NCI-H460 (cell line): ENCODE measurements around the gene ZFP36. TPM values are rescaled to one million over a fixed set of nuclear protein-coding genes. Genes with fewer than 3 reads are reported as not detected.

Experiments
- DNase-seq: peaks from one replicate; pipeline ENCODE4 v3.0.0-alpha.2; 2016; ENCODE audit warnings: low read depth; ENCODE audit errors: extremely low read depth
- total RNA-seq: library from RNA; depleted of rRNA; stranded (reverse); fragments of >200 nt; shearing (Covaris generic); gene quantifications from 2 replicates; pipeline ENCODE4 v1.2.3, GENCODE V29; 2014

Gene ZFP36
- total RNA-seq, 1 experiment from 2014 or later: 15.1 TPM

DNA sequence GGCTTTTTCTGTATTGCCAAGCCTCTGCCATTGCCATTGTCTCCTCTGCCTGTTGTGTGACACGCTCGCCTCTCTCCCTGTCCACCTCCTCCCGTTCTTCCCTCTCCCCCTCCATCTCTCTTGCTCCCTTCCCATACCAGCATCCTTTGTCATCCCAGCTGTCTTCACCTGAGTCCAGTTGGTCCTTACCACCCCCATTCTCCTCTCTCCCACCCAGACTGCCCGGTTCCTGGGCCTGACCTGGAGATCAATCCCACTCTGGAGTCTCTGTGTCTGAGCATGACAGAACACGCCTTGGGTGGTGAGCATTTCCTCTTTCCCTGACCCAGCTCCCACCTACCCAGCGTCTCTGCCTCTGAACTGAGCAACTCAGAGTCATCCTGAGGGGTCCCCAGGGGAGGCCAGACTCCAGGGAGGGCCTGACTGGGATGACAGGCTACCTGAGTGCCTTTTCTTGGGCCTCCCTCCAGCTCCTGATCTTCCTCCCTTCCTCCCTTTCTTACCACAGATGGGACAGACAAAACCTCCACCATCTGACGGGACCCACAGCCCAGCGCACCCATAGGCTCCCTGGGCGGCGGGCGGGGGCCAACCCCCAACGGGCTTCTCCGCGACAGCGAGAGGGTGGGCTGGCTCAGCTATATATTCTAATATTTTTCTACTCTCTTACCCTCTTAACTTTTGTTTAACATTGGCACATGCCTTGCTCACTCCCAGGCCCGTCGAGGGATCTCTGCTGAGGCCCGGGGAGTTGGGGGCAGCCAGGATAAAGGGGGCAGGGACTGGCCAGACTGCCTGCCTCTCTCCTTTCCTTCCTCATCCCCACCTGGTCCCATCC is 23.4 kb upstream of the ZFP36 start:
- DNase-seq: no peak

DNA sequence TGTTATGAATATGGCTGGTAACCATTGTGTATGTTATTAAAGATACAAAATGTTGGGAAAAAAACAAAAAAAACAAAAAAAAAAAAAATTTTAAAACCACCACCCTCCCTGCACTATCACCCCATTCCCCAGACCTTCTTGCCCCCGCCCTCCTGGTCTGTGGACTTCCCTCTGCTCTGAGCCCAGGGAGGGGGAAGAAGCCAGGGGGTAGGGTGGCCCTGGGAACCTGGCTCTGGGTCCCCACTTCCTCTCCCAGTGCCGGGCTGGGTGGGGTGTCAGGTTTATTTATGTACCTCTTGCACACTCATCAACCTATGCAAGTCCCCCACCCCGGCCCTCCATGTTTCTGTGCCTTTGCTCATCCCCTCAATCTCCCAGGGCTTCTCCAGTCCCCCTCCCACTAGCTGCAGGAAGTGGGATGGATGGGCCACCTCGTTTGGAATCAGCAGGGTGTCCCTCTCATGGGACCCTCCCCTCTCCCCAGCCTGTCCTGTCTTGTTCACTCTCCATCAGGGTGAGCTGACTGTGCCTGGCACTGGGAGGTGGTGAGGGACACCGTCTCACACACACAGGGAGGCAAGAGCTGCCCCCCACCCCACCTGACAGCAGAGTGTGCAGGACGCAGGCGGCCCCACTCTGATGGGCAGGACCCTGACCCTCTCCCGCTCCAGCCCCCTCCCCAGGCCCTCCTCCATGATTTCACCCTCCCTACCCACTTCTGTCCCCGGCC is 21.6 kb upstream of the ZFP36 start:
- no peak for DNase-seq

DNA sequence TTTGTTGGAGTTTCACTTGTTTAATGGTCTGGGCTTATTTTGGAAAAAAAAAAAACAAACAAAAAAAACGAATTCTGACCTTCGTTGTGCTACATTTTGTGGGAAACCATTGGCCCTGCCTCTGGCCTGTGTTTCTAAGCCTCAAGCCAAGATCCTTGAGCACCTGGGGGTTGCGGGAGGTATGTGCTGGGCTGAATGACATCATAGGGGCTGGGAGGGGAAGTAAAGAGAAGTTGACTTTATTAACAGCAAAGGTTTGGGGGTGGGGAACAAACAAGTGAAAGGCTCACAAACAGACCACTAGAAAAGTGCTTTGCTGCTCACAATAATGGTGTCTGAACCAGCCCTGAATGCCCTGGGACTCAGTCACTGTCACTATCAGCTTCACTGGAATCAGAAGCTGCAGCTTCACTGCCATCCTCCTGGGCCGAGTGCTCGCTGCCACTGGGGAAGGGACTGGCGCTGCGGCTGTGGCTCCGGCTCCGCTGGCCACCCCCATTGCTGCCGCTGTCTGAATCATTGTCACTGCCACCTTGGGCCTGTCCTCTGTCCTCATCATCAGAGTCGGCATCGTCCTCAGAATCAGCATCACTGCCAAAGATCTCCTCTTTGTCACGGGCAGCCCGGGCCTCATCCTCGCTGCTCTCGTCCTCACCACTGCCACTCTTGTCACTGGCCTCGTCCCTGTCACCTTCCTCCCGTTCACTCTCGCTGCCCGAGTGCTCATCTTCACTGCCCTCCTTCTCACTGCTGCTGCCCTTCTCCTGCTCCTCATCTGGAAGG is 20.8 kb upstream of the ZFP36 start:
- no peak for DNase-seq

DNA sequence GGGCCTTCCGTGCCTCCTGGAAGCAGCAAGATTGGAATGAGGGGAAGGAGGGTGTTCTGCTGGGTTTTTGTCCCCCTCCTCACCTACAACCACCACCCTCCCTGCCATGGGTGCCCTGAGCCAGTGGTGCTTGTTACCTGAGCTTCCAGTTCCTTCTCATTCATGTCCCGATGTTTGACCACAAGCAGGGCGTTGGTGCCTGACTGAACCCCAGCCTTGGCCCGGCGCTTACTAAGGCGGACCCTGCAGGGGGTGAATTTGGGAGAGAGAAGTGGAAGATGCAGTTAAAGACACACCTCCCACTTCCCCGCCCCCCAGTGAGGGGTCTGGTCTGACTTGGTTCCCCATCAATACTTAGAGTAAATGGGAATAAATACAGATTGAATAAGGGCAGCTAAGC is 20.1 kb upstream of the ZFP36 start:
- DNase-seq: no peak

DNA sequence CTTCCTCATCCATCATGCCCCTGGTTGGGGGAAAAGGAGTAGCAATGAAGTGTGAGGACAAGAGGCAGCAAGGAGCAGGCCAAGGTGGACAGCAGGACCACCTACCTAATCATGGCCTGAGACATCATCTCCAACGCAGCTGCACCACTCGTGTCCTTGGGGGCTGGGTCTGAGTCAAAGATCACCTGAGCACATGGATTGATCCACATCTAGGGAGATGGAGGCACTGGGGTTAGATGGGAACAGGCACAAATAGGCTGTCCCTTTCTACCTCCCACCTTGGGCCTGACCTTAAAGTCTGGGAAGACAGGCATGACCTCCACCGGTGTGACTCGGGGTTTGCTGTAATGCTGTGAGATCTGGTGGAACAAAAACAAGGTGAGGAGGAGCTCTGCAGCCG is 18.0 kb upstream of the ZFP36 start:
- no peak for DNase-seq

DNA sequence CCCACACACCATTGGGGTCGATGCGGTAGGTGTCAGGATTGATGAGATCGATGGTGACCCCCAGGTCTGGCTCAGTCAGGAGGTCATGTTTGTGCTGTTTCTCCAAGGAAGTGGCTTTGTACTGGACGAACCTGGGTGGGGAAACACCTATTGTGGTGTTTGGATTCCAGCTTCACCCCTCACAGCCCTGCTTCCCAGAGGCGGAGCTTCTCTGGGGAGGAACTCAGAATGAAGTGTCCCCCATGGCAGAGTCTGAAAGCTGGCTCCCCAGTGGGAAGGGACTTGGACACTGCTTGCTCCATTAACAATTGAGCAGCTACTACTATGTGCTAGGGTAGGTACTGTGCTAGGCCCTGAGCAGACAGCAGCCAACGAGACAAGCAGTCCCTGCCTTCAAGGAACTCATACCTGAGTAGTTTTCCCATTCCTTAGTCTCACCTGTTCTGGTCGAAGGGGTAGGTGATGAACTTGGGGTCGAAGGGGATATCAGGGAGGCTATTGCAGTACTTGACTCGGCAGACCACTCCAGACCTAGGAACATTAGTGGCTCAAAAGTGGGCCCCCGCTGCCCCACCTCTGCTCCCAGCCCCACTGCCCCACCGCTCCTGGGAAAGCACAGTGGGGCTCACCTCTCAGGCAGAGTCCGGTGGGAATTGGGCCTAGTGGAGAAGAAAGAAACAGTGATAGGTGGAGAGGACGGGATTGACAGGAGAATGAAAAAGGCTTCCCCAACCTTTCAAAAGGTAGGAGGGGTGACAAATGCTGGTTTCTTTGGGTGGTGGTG is 16.8 kb upstream of the ZFP36 start:
- DNase-seq: no peak

DNA sequence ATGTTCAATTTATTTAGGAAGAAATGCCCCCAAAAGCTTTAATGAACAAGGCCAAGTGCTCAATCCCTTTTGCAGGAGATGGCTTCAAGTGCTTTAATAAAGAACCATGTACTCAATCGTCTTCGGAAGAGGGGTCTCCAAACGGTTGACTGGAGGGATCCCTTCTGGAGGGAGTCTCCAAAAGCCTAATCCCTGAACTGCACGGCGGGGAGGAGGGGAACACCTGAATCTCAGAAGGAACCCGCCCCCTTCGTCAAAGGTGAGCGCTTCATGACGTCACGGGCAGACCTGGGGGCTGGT is 16.2 kb upstream of the ZFP36 start:
- no peak for DNase-seq

DNA sequence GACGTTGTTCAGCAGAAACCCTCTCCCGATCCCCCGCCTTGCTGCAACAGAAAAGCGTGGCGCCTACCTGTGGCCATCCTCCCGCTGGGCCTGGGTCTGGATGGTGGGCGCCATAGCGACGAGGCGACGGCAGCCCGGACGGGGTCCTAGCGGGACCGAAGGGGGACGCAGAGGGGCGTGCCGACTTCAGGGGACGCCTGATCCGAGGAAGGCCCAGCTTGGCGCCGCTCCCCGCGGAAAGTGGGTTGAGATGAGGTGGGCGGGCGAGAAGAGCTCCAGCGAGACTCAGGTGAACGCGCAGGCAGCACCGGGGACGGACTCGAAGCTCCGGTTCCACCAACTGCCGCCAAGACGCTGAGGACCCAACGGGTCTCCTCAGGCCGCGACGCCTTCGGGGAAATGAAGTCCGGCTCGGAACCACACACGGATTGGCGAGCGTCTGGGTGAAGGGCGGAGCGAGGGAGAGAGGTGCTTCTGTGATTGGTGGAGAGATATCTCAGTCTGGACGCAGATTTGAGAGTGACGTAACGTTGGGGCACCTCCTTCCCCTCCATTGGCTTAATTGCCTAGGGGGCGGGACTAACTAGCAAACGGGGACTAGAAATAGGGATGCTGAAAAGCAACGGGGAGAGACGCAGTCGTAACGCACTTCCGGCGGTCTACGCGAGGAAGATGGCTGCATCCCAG is 15.8 kb upstream of the ZFP36 start, which contains the start of the genes MED29 and PAF1:
TSS of gene MED29 (plus strand) at position 628 of the 687 bp plus-strand sequence. CDS start at position 673, 45 bp downstream.
TSS of gene PAF1 (minus strand) at position 356 of the 687 bp plus-strand sequence. CDS start at position 114, 242 bp downstream.
- DNase-seq: peak; percentile 99

DNA sequence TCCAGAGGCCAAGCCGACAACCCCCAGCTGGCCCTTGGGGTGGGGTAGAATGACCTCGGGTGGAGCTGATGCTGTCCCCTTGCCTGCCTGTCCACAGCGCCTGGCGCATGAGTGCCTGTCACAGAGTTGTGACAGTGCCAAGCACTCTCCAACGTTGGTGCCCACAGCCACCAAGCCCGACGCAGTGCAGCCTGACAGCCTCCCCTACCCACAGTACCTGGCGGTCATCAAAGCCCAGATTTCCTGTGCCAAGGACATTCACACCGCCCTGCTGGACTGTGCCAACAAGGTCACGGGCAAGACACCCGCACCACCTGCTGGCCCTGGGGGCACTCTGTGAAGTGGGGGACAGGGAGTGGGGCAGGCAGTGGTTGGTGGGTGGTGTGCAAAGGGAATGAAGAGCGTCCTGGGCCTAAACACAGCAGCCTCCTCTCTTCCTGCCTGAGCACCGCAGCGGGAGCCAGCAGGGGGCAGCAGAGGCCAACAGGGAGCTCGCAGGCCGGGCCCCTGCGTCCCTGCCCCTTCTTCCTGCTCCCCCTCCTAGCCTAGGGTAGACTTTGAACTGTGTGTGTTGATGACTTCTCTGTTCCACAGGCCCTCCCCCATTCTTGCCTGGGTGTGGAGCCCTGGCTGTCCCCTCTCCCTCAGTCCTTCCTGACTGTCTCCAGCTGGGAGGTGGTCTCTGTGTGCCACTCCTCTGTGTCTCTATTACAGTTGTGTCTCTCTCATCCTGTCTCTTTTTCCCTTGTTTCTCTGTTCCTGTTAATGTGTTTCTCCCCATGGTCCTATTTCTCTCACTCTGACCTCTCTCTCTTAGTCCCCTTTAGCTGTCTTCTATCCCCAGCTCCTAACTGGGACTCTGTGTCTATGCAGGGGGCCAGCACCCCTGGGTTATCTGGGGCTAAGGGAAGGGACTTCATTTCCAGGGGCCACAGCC is 9.0 kb upstream of the ZFP36 start:
- DNase-seq: peak; percentile 86

DNA sequence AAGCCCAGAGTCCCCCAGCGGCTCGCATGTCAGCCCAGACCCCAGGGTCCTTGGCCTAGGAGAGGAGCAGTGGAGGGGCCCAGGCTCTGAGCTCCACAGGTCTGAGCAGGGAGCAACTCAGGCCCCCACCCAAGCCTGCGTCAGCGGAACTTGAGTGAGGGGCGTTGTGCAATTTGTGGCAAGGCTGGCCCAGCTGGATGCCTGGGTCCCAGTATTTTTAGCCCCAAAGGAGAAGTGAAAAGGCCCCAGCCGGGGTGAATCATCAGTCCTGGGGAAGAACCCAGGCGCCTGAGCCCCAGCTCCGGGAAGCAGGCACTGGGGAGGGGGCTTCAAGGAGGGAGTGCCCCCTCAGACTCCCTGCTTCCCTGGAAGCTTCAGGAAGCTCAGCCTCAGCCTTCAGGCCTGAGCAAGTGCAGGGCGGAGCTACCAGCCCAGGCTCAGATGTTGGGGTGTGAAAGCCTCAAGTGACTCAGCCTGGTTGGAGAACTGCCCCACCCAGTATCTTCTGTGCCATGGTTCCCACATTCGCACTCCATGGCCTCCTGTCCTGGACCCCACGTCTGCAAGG is 8.3 kb upstream of the ZFP36 start:
- DNase-seq: peak; percentile 83

DNA sequence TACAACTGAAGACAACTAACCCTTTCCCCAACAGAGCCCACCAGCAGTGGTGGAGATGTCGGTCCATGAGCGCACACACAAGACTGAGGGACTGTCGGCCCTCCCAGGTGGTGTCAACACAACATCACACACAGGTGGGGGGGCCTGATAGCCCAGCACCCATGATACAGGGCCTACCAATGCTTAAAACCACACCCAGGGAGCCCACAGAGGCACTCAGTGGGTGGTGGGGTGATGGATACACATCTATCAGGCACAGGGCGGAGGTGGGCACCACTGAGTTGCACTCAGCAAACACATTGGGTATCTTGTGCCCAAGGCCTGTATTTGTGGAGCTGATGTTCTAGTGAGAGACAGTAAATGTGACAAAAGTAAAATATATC is 7.0 kb upstream of the ZFP36 start:
- no peak for DNase-seq

DNA sequence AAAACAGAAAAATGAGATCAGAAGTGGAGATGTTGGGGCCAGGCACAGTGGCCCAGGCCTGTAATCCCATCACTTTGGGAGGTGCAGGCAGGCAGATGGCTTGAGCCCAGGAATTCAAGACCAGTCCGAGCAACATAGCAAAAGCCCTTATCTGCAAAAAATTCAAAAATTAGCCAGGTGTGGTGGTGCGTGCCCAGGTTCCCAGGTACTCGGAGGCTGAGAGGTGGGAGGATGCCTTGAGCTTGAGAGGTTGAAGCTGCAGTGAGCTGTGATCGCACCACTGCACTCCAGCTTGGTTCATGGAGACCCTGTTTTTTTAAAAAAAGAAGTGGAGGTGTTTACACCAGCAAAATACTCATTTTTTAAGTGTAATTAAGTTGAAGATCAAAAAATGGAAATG is 6.6 kb upstream of the ZFP36 start:
- no peak for DNase-seq

DNA sequence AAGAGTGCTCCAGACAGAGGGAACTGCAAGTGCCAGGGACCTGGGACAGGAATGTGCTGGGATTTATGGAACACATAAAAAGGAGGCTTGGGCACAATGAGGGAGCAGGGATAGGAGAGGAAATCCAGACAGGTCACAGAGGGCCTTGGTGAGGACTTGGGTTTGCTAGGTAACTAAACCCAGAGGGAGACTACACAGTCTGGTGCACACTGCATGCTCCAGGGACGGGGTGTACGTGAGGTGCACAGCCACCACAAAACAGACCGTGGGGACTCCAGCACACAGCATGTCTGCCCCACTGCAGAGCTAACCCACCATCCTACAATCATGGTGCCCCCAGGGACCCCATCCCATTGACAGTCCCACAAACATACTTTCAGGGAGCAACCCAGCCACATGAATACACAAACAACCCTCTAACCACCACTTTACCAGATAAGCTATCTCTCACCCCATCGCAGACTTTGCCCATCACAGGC is 5.5 kb upstream of the ZFP36 start:
- DNase-seq: no peak

DNA sequence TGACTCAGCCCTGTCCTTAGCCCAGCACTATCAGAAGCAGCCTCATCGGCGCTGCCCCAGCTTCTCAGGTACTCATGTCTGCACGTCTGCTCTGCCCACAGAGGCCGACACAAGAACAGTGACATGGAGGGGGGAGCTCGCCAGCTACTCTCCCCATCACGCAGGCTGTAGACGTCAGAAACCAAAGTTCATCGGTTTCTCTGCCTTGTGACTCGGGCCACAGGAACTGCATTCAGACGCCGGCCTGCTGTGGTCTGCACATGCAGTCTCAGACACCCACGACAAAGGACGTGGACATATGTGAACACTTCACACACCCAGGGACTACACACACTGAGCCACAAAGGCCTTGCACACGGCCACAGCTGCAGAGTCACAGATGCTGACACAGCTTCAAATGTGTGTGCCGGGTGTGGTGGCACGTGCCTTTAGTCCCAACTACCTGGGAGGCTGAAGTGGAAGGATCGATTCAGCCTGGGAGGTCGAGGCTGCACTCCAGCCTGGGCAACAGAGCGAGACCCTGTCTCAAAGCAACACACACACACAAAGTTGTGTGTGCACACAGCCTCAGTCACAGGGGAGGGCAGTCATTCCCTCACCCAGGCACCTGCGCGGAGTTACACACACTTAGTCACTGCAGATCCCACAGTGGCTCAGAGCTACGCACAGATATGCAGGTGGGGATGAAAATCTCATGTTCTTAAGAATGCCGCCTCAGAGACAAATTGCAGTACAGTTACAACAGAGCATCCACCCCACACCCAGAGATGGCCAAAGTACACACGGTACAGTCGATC is 4.9 kb upstream of the ZFP36 start:
- peak; percentile 65 for DNase-seq

DNA sequence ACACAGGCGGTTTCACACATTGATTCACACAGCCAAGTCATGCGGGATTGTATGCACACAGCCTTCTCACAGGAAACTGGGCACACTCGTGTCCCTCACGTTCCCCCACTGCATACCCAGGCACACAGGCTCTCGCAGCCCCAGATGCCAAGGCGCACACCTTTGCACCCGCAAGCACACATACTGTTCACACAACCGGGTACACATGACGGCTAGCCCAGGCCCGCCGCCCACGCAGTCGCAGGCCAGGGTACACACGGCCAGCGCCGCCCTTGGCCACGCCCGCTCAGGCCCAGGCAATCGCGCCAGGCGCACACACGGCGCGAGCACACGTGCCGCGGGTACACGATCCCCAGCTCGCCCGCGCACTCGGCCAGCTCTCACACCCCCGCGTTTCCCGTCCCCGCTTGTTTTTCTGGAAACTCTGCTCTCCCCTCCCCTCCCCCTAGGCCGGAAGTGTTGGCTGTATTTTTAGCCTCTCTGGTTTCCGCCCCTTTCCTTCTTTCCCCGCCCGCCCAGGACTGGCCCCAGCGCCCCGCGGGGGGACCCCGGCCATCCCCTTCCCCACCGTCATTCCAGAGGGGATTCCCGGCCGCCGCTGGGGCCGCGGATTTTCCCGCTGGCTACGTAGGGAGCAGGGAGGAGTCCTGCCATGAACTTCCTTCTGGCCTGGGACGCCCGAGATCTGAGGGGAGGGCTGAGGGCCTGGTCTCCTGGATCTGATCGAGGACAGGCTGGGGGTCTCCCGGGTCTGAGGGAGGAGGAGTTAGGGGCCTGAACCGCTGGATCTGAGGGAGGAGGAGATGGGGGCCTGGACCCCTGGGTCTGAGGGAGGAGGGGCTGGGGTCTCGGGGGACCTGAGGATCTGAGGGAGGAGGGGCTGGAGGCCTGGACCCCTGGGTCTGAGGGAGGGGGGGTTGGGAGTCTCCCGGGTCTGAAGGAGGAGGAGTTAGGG is 4.0 kb upstream of the ZFP36 start:
- DNase-seq: no peak
